IMR-90 (cell line): Measurements from ENCODE around the gene TRMT1. TPM values are rescaled to one million over a fixed set of nuclear protein-coding genes. Genes with fewer than 3 reads are reported as not detected.

Experiments
- ATAC-seq: fragments of 200-7000 bp; cut with Tn5 transposase; 2 replicates; pipeline ENCODE4 v1.9.1; 2020; ENCODE audit warnings: low read depth, mild to moderate bottlenecking, moderate library complexity
- BruUV-seq: library from RNA; stranded (reverse); fragments of 400-500 nt; replicated peaks from 2 replicates; lab custom pipeline; 2021; lab: Mats Ljungman, UMichigan
- CTCF ChIA-PET: fragments of 300-600 bp; formaldehyde crosslinking; extraction: SDS; loops from one replicate; lab custom pipeline; 2021; ENCODE audit warnings: antibody characterized with exemption; lab: Yijun Ruan, JAX
- POLR2A ChIA-PET: fragments of 300-600 bp; sonication (Branson Sonifier 250); formaldehyde crosslinking; loops from one replicate; lab custom pipeline; 2022; ENCODE audit warnings: antibody characterized with exemption; ENCODE audit not compliant: unreplicated experiment; lab: Charles Lee
- DNase-seq: peaks from one replicate; pipeline ENCODE4 v3.0.0; 2013
- H2AFZ ChIP-seq: replicated peaks from 2 replicates; pipeline ENCODE3; 2013; ENCODE audit warnings: low read length, mild to moderate bottlenecking; ENCODE audit not compliant: poor library complexity
- H2AK5ac ChIP-seq: 2 replicates; pipeline ENCODE4 v1.6.1; 2013; ENCODE audit warnings: low read depth, low read length, inconsistent platforms
- H2AK9ac ChIP-seq: replicated peaks from 2 replicates; pipeline ENCODE3; 2013; ENCODE audit warnings: mild to moderate bottlenecking, low read depth, low read length, moderate library complexity; ENCODE audit not compliant: poor library complexity
- H2BK120ac ChIP-seq: 2 replicates; pipeline ENCODE4 v1.6.1; 2013; ENCODE audit warnings: low read depth, low read length, inconsistent platforms
- H2BK15ac ChIP-seq: 3 replicates; pipeline ENCODE4 v1.6.1; 2013; ENCODE audit warnings: low read depth, low read length, inconsistent platforms
- H2BK20ac ChIP-seq: 2 replicates; pipeline ENCODE4 v1.6.1; 2013; ENCODE audit warnings: low read depth, mild to moderate bottlenecking, inconsistent platforms, low read length, moderate library complexity
- H2BK5ac ChIP-seq: 2 replicates; pipeline ENCODE4 v1.6.1; 2013; ENCODE audit warnings: mild to moderate bottlenecking, low read depth, low read length, inconsistent platforms; ENCODE audit not compliant: poor library complexity, severe bottlenecking
- H3K14ac ChIP-seq: replicated peaks from 2 replicates; pipeline ENCODE4 v1.6.1; 2013; ENCODE audit warnings: low read depth, low read length, inconsistent platforms
- H3K18ac ChIP-seq: 2 replicates; pipeline ENCODE4 v1.6.1; 2013; ENCODE audit warnings: low read depth, low read length, control low read depth
- H3K23ac ChIP-seq: 2 replicates; pipeline ENCODE4 v1.6.1; 2013; ENCODE audit warnings: low read depth, low read length, inconsistent platforms
- H3K27ac ChIP-seq: 2 replicates; pipeline ENCODE4 v1.5.1; 2013; ENCODE audit warnings: mild to moderate bottlenecking, control low read depth, low read length; ENCODE audit not compliant: insufficient read depth
- H3K27me3 ChIP-seq: 2 replicates; pipeline ENCODE4 v1.6.1; 2013; ENCODE audit warnings: low read length; ENCODE audit not compliant: control insufficient read depth, insufficient read depth
- H3K36me3 ChIP-seq: 2 replicates; pipeline ENCODE4 v1.6.1; 2013; ENCODE audit warnings: low read length, mixed read lengths; ENCODE audit not compliant: control insufficient read depth, insufficient read depth
- H3K4ac ChIP-seq: 2 replicates; pipeline ENCODE4 v1.6.1; 2013; ENCODE audit warnings: low read depth, low read length, inconsistent platforms
- H3K4me1 ChIP-seq: 2 replicates; pipeline ENCODE4 v1.6.1; 2013; ENCODE audit warnings: low read length, mixed read lengths; ENCODE audit not compliant: control insufficient read depth, insufficient read depth
- H3K4me2 ChIP-seq: 2 replicates; pipeline ENCODE4 v1.6.1; 2013; ENCODE audit warnings: low read depth, mild to moderate bottlenecking, control low read depth, low read length, moderate library complexity
- H3K4me3 ChIP-seq: 2 replicates; pipeline ENCODE4 v1.5.1; 2013; ENCODE audit warnings: low read depth, mild to moderate bottlenecking, control low read depth, low read length, moderate library complexity; ENCODE audit not compliant: insufficient read depth
- H3K56ac ChIP-seq: 2 replicates; pipeline ENCODE4 v1.6.1; 2013; ENCODE audit warnings: low read length, inconsistent platforms; ENCODE audit not compliant: insufficient read depth; ENCODE audit errors: extremely low read depth
- H3K79me1 ChIP-seq, 2 experiments: 2 replicates each; pipeline ENCODE4 v1.6.1; 2013; ENCODE audit warnings: low read length in 2 of 2, inconsistent platforms in 1 of 2, low read depth in 1 of 2
- H3K9ac ChIP-seq: 2 replicates; pipeline ENCODE4 v1.6.1; 2013; ENCODE audit warnings: low read depth, low read length, control low read depth
- H3K9me1 ChIP-seq: 2 replicates; pipeline ENCODE4 v1.6.1; 2013; ENCODE audit warnings: low read length, inconsistent platforms; ENCODE audit not compliant: insufficient read depth
- H3K9me3 ChIP-seq: 2 replicates; pipeline ENCODE4 v1.6.1; 2013; ENCODE audit warnings: low read length; ENCODE audit not compliant: control insufficient read depth, insufficient read depth
- H4K20me1 ChIP-seq: 2 replicates; pipeline ENCODE4 v1.6.1; 2013; ENCODE audit warnings: low read length, inconsistent platforms; ENCODE audit not compliant: insufficient read depth
- H4K5ac ChIP-seq: 2 replicates; pipeline ENCODE4 v1.6.1; 2013; ENCODE audit warnings: mild to moderate bottlenecking, low read depth, low read length, control low read depth
- H4K8ac ChIP-seq, 2 experiments: 2 replicates each; pipeline ENCODE4 v1.6.1; 2013; ENCODE audit warnings: low read depth in 2 of 2, low read length in 2 of 2, control low read depth in 1 of 2, inconsistent platforms in 1 of 2
- H4K91ac ChIP-seq: 2 replicates; pipeline ENCODE4 v1.6.1; 2013; ENCODE audit warnings: low read depth, low read length, inconsistent platforms; ENCODE audit not compliant: insufficient read depth
- BHLHE40 ChIP-seq: fragments of 150-350 bp; IDR thresholded peaks from 2 replicates; pipeline ENCODE4 v1.6.1; 2016; ENCODE audit warnings: mild to moderate bottlenecking, low read depth, low read length
- FOS ChIP-seq: fragments of 150-350 bp; IDR thresholded peaks from 2 replicates; pipeline ENCODE4 v1.6.1; 2016; ENCODE audit warnings: low read depth, low read length
- MAZ ChIP-seq: IDR thresholded peaks from 2 replicates; pipeline ENCODE4 v1.6.1; 2012; ENCODE audit warnings: low read depth, mild to moderate bottlenecking, low read length, improper control_type of control experiment, moderate library complexity, borderline replicate concordance
- WGBS, 2 experiments: methylation state at CpG; one replicate each; pipeline versions ENCODE4 v1.1.5 to v1.1.7; 2013; ENCODE audit warnings: missing lambda C conversion rate in 2 of 2; ENCODE audit not compliant: insufficient read length in 1 of 2; ENCODE audit errors: extremely low coverage in 2 of 2; 5-methylcytosine and 5-hydroxymethylcytosine counted together
- dilution Hi-C: fragments of 300-500 bp; cut with HindIII; formaldehyde crosslinking; loops from one replicate; pipeline ENCODE4 v1.14.3; 2018; ENCODE audit warnings: low sequenced_read_pairs; ENCODE audit not compliant: unreplicated experiment
- in situ Hi-C: fragments of 300-500 bp; cut with MboI; formaldehyde crosslinking; loops from 3 replicates; pipeline ENCODE4 v1.14.3; 2019; ENCODE audit warnings: low sequenced_read_pairs, inconsistent platforms, mixed read lengths
- intact Hi-C: fragments of 100-400 bp; cut with micrococcal nuclease; formaldehyde crosslinking; loops from 2 replicates; pipeline ENCODE4 v1.10.0; 2022
- polyA plus RNA-seq, 3 experiments: library from polyadenylated mRNA; depleted of rRNA; stranded (reverse); fragments of >200 nt; gene quantifications; 2 replicates each; pipeline ENCODE4 v1.2.3, GENCODE V29; 2012; ENCODE audit warnings: low replicate concordance in 1 of 3
- total RNA-seq: library from RNA; depleted of rRNA; stranded (reverse); fragments of >200 nt; gene quantifications from 2 replicates; pipeline ENCODE4 v1.2.3, GENCODE V29; 2012
- TF ChIP-seq, protein P1 (sequence below): conservative IDR thresholded peaks from 2 replicates; pipeline ENCODE4 v1.5.1; 2012; ENCODE audit warnings: mild to moderate bottlenecking, low read depth, low read length, improper control_type of control experiment
- TF ChIP-seq, protein P2 (sequence below): fragments of 150-350 bp; IDR thresholded peaks from 2 replicates; pipeline ENCODE4 v1.6.1; 2016; ENCODE audit warnings: low read depth, mild to moderate bottlenecking, low read length, moderate library complexity, borderline replicate concordance

The TRMT1 gene
- total and polyA plus RNA-seq, 2 of the 4 experiments (the other 2 are of a cell fraction): 28.3 to 56.0 TPM

DNA sequence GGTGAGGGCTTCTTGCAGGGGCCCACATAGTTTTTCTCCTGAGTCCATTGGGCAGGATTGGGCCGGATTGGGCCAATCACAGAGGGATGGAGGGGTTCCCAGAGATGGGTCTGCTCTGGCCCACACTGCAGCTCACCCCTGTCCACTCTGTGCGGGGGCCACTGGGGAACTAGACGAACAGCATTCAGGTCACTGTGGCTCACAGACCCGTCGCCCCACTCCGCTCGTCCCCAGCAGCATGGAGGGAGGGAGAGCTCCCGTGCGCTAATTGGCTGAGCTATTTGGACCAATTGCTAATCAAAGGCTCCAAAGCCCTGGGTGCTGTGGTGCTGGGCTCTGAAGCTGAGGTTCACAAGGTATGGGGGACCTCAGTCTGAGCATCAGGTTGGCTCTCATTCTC, 12.8 kb upstream of the TRMT1 start:
- Histone ChIP-seq H3K23ac (no peak overlapping the region), H4K5ac (no peak overlapping the region), H2BK15ac (no peak overlapping the region), H2BK5ac (no peak overlapping the region), H3K27ac (no peak overlapping the region), H3K14ac (no peak overlapping the region), H3K4ac (no peak overlapping the region), H4K91ac (no peak overlapping the region), H2AFZ (no peak overlapping the region), H3K18ac (no peak overlapping the region), H3K9me3 (no peaks in the 10 kb centered on the region), H3K4me2 (no peak overlapping the region), H4K20me1 (peaks cover 90% of the 10 kb centered on the region), H3K4me1 (peaks cover 13% of the 10 kb centered on the region; the same call in 1 of the 2 replicates), H3K56ac (no peak overlapping the region), H3K36me3 (peaks cover 13% of the 10 kb centered on the region), H3K79me1 (peaks cover 20 to 88% of the 10 kb centered on the region in 2 experiments), H2AK5ac (no peak overlapping the region), H2BK20ac (no peak overlapping the region), H3K4me3 (no peak overlapping the region), H4K8ac (no peak overlapping the region), H3K27me3 (no peaks in the 10 kb centered on the region), H2AK9ac (no peak overlapping the region), H3K9me1 (peaks cover 35% of the 10 kb centered on the region), H2BK120ac (no peak overlapping the region), H3K9ac (no peak overlapping the region)
- ATAC-seq: no peak
- no TSS peak for BruUV-seq
- WGBS, 2 experiments: 67% methylated on average over 1 of the region's 9 CpGs; no CpG with 5 or more reads in 1 of the 2 experiments
- intact Hi-C loops (no loop called here), dilution Hi-C loops (no loop called here), in situ Hi-C loops (no loop called here)
- POLR2A ChIA-PET: no interaction called here
- TF ChIP-seq, protein P1, sequence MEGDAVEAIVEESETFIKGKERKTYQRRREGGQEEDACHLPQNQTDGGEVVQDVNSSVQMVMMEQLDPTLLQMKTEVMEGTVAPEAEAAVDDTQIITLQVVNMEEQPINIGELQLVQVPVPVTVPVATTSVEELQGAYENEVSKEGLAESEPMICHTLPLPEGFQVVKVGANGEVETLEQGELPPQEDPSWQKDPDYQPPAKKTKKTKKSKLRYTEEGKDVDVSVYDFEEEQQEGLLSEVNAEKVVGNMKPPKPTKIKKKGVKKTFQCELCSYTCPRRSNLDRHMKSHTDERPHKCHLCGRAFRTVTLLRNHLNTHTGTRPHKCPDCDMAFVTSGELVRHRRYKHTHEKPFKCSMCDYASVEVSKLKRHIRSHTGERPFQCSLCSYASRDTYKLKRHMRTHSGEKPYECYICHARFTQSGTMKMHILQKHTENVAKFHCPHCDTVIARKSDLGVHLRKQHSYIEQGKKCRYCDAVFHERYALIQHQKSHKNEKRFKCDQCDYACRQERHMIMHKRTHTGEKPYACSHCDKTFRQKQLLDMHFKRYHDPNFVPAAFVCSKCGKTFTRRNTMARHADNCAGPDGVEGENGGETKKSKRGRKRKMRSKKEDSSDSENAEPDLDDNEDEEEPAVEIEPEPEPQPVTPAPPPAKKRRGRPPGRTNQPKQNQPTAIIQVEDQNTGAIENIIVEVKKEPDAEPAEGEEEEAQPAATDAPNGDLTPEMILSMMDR: no peak
- TF ChIP-seq FOS (no peak), BHLHE40 (no peak), MAZ (no peak)
- TF ChIP-seq, protein P2, sequence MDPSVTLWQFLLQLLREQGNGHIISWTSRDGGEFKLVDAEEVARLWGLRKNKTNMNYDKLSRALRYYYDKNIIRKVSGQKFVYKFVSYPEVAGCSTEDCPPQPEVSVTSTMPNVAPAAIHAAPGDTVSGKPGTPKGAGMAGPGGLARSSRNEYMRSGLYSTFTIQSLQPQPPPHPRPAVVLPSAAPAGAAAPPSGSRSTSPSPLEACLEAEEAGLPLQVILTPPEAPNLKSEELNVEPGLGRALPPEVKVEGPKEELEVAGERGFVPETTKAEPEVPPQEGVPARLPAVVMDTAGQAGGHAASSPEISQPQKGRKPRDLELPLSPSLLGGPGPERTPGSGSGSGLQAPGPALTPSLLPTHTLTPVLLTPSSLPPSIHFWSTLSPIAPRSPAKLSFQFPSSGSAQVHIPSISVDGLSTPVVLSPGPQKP: no peak
- no peak for DNase-seq
- CTCF ChIA-PET: interaction anchor here (0.6 kb wide), 2 partner anchors 105 to 157 kb away, joined by 4 read pairs; no protein-coding TSS in a partner anchor
